H1 (cell line): ENCODE results near the gene THBS1. TPM values are rescaled to one million over a fixed set of nuclear protein-coding genes. Genes with fewer than 3 reads are reported as not detected.

Source experiments
- CTCF ChIA-PET: fragments of 300-600 bp; sonication (Branson Sonifier 250); formaldehyde crosslinking; loops from one replicate; lab custom pipeline; 2021; ENCODE audit not compliant: partially characterized antibody; lab: Charles Lee
- POLR2A ChIA-PET: fragments of 300-600 bp; sonication (Branson Sonifier 250); formaldehyde crosslinking; loops from one replicate; lab custom pipeline; 2021; ENCODE audit warnings: inconsistent platforms; ENCODE audit not compliant: partially characterized antibody; lab: Charles Lee
- DNase-seq, 2 experiments: peaks; one replicate each; pipeline versions ENCODE4 v3.0.0 to v3.0.0-alpha.2; 2010 to 2022; ENCODE audit warnings: low spot score in 2 of 2, low read depth in 1 of 2, mixed read lengths in 1 of 2
- FAIRE-seq: peaks from 2 replicates; lab custom pipeline; 2011; peaks lifted over from hg19 to GRCh38; lab: Jason Lieb, UNC
- H2AFZ ChIP-seq: 2 replicates; pipeline ENCODE4 v1.8.1; 2012; ENCODE audit warnings: low read length, inconsistent platforms
- H2AK5ac ChIP-seq: 2 replicates; pipeline ENCODE4 v1.6.1; 2013; ENCODE audit warnings: low read depth, low read length
- H2BK120ac ChIP-seq: replicated peaks from 2 replicates; pipeline ENCODE3; 2013; ENCODE audit warnings: low read depth, low read length, inconsistent platforms
- H2BK12ac ChIP-seq: 2 replicates; pipeline ENCODE4 v1.6.1; 2013; ENCODE audit warnings: low read depth, low read length
- H2BK15ac ChIP-seq: 2 replicates; pipeline ENCODE4 v1.6.1; 2013; ENCODE audit warnings: low read length
- H2BK20ac ChIP-seq: 2 replicates; pipeline ENCODE4 v1.6.1; 2013; ENCODE audit warnings: low read length
- H2BK5ac ChIP-seq: 2 replicates; pipeline ENCODE4 v1.6.1; 2013; ENCODE audit warnings: low read depth, low read length
- H3K14ac ChIP-seq: 2 replicates; pipeline ENCODE4 v1.6.1; 2013; ENCODE audit warnings: inconsistent platforms; ENCODE audit not compliant: insufficient read length
- H3K18ac ChIP-seq: 2 replicates; pipeline ENCODE4 v1.6.1; 2013; ENCODE audit warnings: low read length; ENCODE audit errors: extremely low read depth
- H3K23ac ChIP-seq: 2 replicates; pipeline ENCODE4 v1.6.1; 2013; ENCODE audit warnings: inconsistent platforms; ENCODE audit not compliant: insufficient read length
- H3K23me2 ChIP-seq: 2 replicates; pipeline ENCODE4 v1.6.1; 2013; ENCODE audit warnings: low read depth, low read length
- H3K27ac ChIP-seq: 2 replicates; pipeline ENCODE4 v1.6.1; 2011; ENCODE audit warnings: low read depth, low read length, inconsistent platforms
- H3K27me3 ChIP-seq, 4 experiments: replicated peaks in 1 of 4; 1 replicate in 1 of 4; 2 replicates in 3 of 4; pipeline versions ENCODE4 v1.6.1 to v1.8.1; 2011 to 2013; ENCODE audit warnings: low read length in 3 of 4, mild to moderate bottlenecking in 3 of 4, inconsistent platforms in 2 of 4, mixed read lengths in 2 of 4, moderate library complexity in 1 of 4; ENCODE audit not compliant: control insufficient read depth in 3 of 4, insufficient read depth in 3 of 4; ENCODE audit errors: extremely low read depth in 1 of 4
- H3K36me3 ChIP-seq, 4 experiments: 2 replicates each; pipeline versions ENCODE4 v1.6.1 to v1.8.1; 2011 to 2013; ENCODE audit warnings: mild to moderate bottlenecking in 4 of 4, low read length in 3 of 4, moderate library complexity in 2 of 4, control low read depth in 1 of 4, inconsistent platforms in 1 of 4; ENCODE audit not compliant: insufficient read depth in 4 of 4, control insufficient read depth in 2 of 4
- H3K4ac ChIP-seq: replicated peaks from 2 replicates; pipeline ENCODE3; 2013; ENCODE audit warnings: low read length, low read depth, mixed read lengths, inconsistent platforms; ENCODE audit not compliant: insufficient read length
- H3K4me1 ChIP-seq, 4 experiments: replicated peaks in 1 of 4; 1 replicate in 1 of 4; 2 replicates in 3 of 4; pipeline versions ENCODE4 v1.6.1 to v1.8.1; 2011 to 2013; ENCODE audit warnings: low read length in 3 of 4, inconsistent platforms in 2 of 4, mixed read lengths in 1 of 4; ENCODE audit not compliant: insufficient read depth in 4 of 4, control insufficient read depth in 3 of 4
- H3K4me2 ChIP-seq, 2 experiments: 2 replicates each; pipeline versions ENCODE4 v1.6.1 to v1.8.1; 2011 to 2013; ENCODE audit warnings: low read depth in 2 of 2, low read length in 2 of 2, control low read depth in 1 of 2, inconsistent platforms in 1 of 2, mild to moderate bottlenecking in 1 of 2; ENCODE audit not compliant: insufficient read depth in 1 of 2
- H3K4me3 ChIP-seq, 4 experiments: fragments of 200-600, 300-600 bp in 1 of 4; sonication (generic), shearing (Covaris generic), sonication (Bioruptor Twin) in 1 of 4; 2 replicates each; pipeline versions ENCODE4 v1.5.1 to v1.8.1; 2011 to 2016; ENCODE audit warnings: low read length in 4 of 4, low read depth in 3 of 4, control low read depth in 2 of 4, inconsistent platforms in 2 of 4, mild to moderate bottlenecking in 2 of 4, mixed read lengths in 1 of 4, moderate library complexity in 1 of 4; ENCODE audit not compliant: insufficient read depth in 2 of 4; ENCODE audit errors: extremely low read depth in 1 of 4
- H3K56ac ChIP-seq: replicated peaks from 2 replicates; pipeline ENCODE3; 2013; ENCODE audit warnings: low read depth, mild to moderate bottlenecking, mixed read lengths, low read length, inconsistent platforms; ENCODE audit not compliant: insufficient read length
- H3K79me1 ChIP-seq: 2 replicates; pipeline ENCODE4 v1.6.1; 2013; ENCODE audit warnings: low read depth, low read length, control low read depth
- H3K79me2 ChIP-seq, 2 experiments: 2 replicates each; pipeline versions ENCODE4 v1.6.1 to v1.8.1; 2012 to 2013; ENCODE audit warnings: low read length in 2 of 2, mild to moderate bottlenecking in 2 of 2, inconsistent platforms in 1 of 2; ENCODE audit not compliant: insufficient read depth in 2 of 2, control insufficient read depth in 1 of 2
- H3K9ac ChIP-seq, 4 experiments: replicated peaks in 1 of 4; 1 replicate in 1 of 4; 2 replicates in 3 of 4; pipeline versions ENCODE4 v1.6.1 to v1.8.1; 2011 to 2013; ENCODE audit warnings: low read depth in 3 of 4, low read length in 3 of 4, control low read depth in 2 of 4, mild to moderate bottlenecking in 2 of 4, moderate library complexity in 2 of 4, inconsistent platforms in 1 of 4; ENCODE audit errors: extremely low read depth in 1 of 4
- H3K9me3 ChIP-seq, 2 experiments: 2 replicates each; pipeline versions ENCODE4 v1.6.1 to v1.8.1; 2012 to 2013; ENCODE audit warnings: mild to moderate bottlenecking in 2 of 2, moderate library complexity in 2 of 2, control low read depth in 1 of 2, inconsistent platforms in 1 of 2, low read depth in 1 of 2, low read length in 1 of 2, mixed read lengths in 1 of 2; ENCODE audit not compliant: insufficient read depth in 2 of 2
- H4K20me1 ChIP-seq, 2 experiments: replicated peaks in 1 of 2; 2 replicates each; pipeline versions ENCODE3 to v1.8.1; 2011 to 2013; ENCODE audit warnings: inconsistent platforms in 2 of 2, low read length in 2 of 2, mild to moderate bottlenecking in 1 of 2; ENCODE audit not compliant: insufficient read depth in 2 of 2, control insufficient read depth in 1 of 2
- H4K5ac ChIP-seq: 2 replicates; pipeline ENCODE4 v1.6.1; 2013; ENCODE audit warnings: low read length, low read depth, mixed read lengths, inconsistent platforms; ENCODE audit not compliant: insufficient read length
- H4K8ac ChIP-seq: 2 replicates; pipeline ENCODE4 v1.8.0; 2013; ENCODE audit warnings: mild to moderate bottlenecking, moderate library complexity, low read length, inconsistent platforms; ENCODE audit not compliant: insufficient read depth; ENCODE audit errors: extremely low read depth
- H4K91ac ChIP-seq: replicated peaks from 2 replicates; pipeline ENCODE3; 2013; ENCODE audit warnings: low read length, mixed read lengths, inconsistent platforms; ENCODE audit not compliant: insufficient read length
- GTF2F1 ChIP-seq: IDR thresholded peaks from 2 replicates; pipeline ENCODE4 v1.6.1; 2012; ENCODE audit warnings: low read depth, low read length, improper control_type of control experiment, borderline replicate concordance
- JUN ChIP-seq: IDR thresholded peaks from 2 replicates; pipeline ENCODE4 v1.6.1; 2011; ENCODE audit warnings: low read depth, mild to moderate bottlenecking, improper control_type of control experiment, low read length
- KDM1A ChIP-seq: fragments of 200-600, 300-600 bp; sonication (generic); IDR thresholded peaks from 2 replicates; pipeline ENCODE4 v1.7.1; 2016; ENCODE audit warnings: mild to moderate bottlenecking, low read length, borderline replicate concordance
- RAD21 ChIP-seq, 2 experiments: IDR thresholded peaks in 1 of 2; conservative IDR thresholded peaks in 1 of 2; 2 replicates each; pipeline ENCODE4 v1.6.1; 2011; ENCODE audit warnings: low read depth in 2 of 2, low read length in 2 of 2, improper control_type of control experiment in 1 of 2, inconsistent platforms in 1 of 2, mild to moderate bottlenecking in 1 of 2, moderate library complexity in 1 of 2
- SIX5 ChIP-seq: IDR thresholded peaks from 2 replicates; pipeline ENCODE4 v1.6.1; 2011; ENCODE audit warnings: mild to moderate bottlenecking, low read depth, low read length
- SP1 ChIP-seq: IDR thresholded peaks from 2 replicates; pipeline ENCODE4 v1.6.1; 2011; ENCODE audit warnings: low read depth, low read length
- SP2 ChIP-seq: IDR thresholded peaks from 2 replicates; pipeline ENCODE4 v1.6.1; 2012; ENCODE audit warnings: mild to moderate bottlenecking, low read length, inconsistent platforms
- SUZ12 ChIP-seq: fragments of 200-600 bp; sonication (generic); IDR thresholded peaks from 2 replicates; pipeline ENCODE4 v1.6.1; 2012; ENCODE audit warnings: mild to moderate bottlenecking, inconsistent platforms, low read length, moderate library complexity, mixed read lengths
- YY1 ChIP-seq: IDR thresholded peaks from 2 replicates; pipeline ENCODE4 v1.6.1; 2011; ENCODE audit warnings: low read depth, mild to moderate bottlenecking, low read length
- ZNF274 ChIP-seq: IDR thresholded peaks from 2 replicates; pipeline ENCODE4 v1.7.0; 2012; ENCODE audit warnings: low read length, borderline replicate concordance; ENCODE audit errors: extremely low read depth
- WGBS, 2 experiments: shearing (Covaris generic) in 1 of 2; methylation state at CpG; one replicate each; pipeline versions ENCODE4 v1.1.6 to v1.1.7; 2013 to 2015; ENCODE audit warnings: low lambda C conversion rate in 2 of 2, mixed read lengths in 2 of 2, inconsistent platforms in 1 of 2, low coverage in 1 of 2, missing lambda C conversion rate in 1 of 2; ENCODE audit not compliant: insufficient replicate concordance in 2 of 2, insufficient coverage in 1 of 2, insufficient read length in 1 of 2; ENCODE audit errors: extremely low coverage in 1 of 2, missing lambda C conversion rate in 1 of 2; 5-methylcytosine and 5-hydroxymethylcytosine counted together
- polyA plus RNA-seq, 7 experiments: library from polyadenylated mRNA; depleted of rRNA in 3 of 7; stranded (reverse) in 5 of 7; unstranded in 2 of 7; fragments of >200 nt in 5 of 7; fragments of 200-250 nt in 2 of 7; gene quantifications; 1 replicate in 5 of 7; 2 replicates in 1 of 7; 4 replicates in 1 of 7; pipeline versions ENCODE4 v1.2.1 to v1.2.3, GENCODE V29; 2011 to 2013; ENCODE audit warnings: missing spikeins in 2 of 7, mixed read lengths in 2 of 7
- total RNA-seq: library from RNA; stranded (reverse); fragmentation: NEBNext Ultra II Directional; extraction: Animal tissue kit (Norgen Biotek cat#: 25700); gene quantifications from 2 replicates; pipeline ENCODE4 v1.2.1, GENCODE V29; 2021

THBS1 gene
- total and polyA plus RNA-seq, 2 of the 8 experiments (the other 6 are each of a cell fraction or from before 2014, with no cell fraction given), result 10.3 to 63.3 TPM

- Histone ChIP-seq H3K27ac (no peak overlapping the region), H2BK20ac (no peak overlapping the region), H3K4me1 (peaks cover 0 to 5% (median 0%) of the 10 kb centered on the region in 4 experiments; a peak in 1 of 7 replicates), H3K18ac (no peak overlapping the region), H2BK12ac (no peak overlapping the region), H4K5ac (no peak overlapping the region), H3K4me3 (no peak overlapping the region), H4K20me1 (no peaks in the 10 kb centered on the region), H3K14ac (no peak overlapping the region), H3K56ac (no peak overlapping the region), H3K79me1 (no peaks in the 10 kb centered on the region), H3K36me3 (no peaks in the 10 kb centered on the region), H2BK120ac (no peak overlapping the region), H2AFZ (no peak overlapping the region), H2BK5ac (no peak overlapping the region), H3K9me3 (no peaks in the 10 kb centered on the region; a peak in 1 of 4 replicates), H2AK5ac (no peak overlapping the region), H3K4ac (no peak overlapping the region), H3K9ac (no peak overlapping the region), H4K91ac (no peak overlapping the region), H3K23me2 (no peaks in the 10 kb centered on the region), H3K79me2 (no peaks in the 10 kb centered on the region), H2BK15ac (no peak overlapping the region), H3K4me2 (no peak overlapping the region), H3K27me3 (peaks cover 0 to 1% (median 0%) of the 10 kb centered on the region in 4 experiments; a peak in 1 of 7 replicates), H4K8ac (no peak overlapping the region), H3K23ac (no peak overlapping the region)
- no peak for DNase-seq
- WGBS, 2 experiments, result 89% methylated on average over 4 of the region's 4 CpGs; no CpG with 5 or more reads in 1 of the 2 experiments
- no peak for TF ChIP-seq SP1
- TF ChIP-seq YY1, result no peak
- no peak for TF ChIP-seq SP2
- no peak for TF ChIP-seq ZNF274
- TF ChIP-seq SIX5, result no peak
- TF ChIP-seq SUZ12, result no peak
- no peak for TF ChIP-seq KDM1A
- no peak for TF ChIP-seq JUN
- TF ChIP-seq GTF2F1, result no peak
- no peak for TF ChIP-seq RAD21 (IDR thresholded peaks at IDR 0.05 in 1 of 2, conservative IDR thresholded peaks at IDR 0.05 in 1 of 2; ENCODE audit: low read depth in 2 of 2, low read length in 2 of 2)
- no peak for FAIRE-seq
- ChIA-PET CTCF (interaction anchor here (0.6 to 1.6 kb wide), 5 partner anchors 17 to 142 kb away, joined by 3 to 5 read pairs (median 3); no protein-coding TSS in a partner anchor), POLR2A (no interaction called here)
Observed at GRCh38 chr15:39549912-39550311, 31.0 kb upstream of the THBS1 start.
